ENCODE results near the gene ESR2. TPM values are rescaled to one million over a fixed set of nuclear protein-coding genes. Genes with fewer than 3 reads are reported as not detected.

Gene ESR2
- total RNA-seq, 1 experiment from 2014 or later, result 0.29 TPM

- DNase-seq (ENCODE audit: low read depth in 1 of 2, low spot score in 2 of 2), result no peak
- Histone ChIP-seq H3K4me3 (no peak overlapping the region), H3K9me3 (replicated peaks) (no peaks in the 10 kb centered on the region), H3K36me3 (peaks cover 4% of the 10 kb centered on the region; the same call in 1 of the 2 replicates), H3K4me1 (replicated peaks) (no peaks in the 10 kb centered on the region), H3K27me3 (replicated peaks) (no peaks in the 10 kb centered on the region), H3K27ac (no peak overlapping the region)
Measured at GRCh38 chr14:64114796-64115195, 179.4 kb downstream of the ESR2 start.

- Histone ChIP-seq H3K27me3 (replicated peaks) (no peaks in the 10 kb centered on the region), H3K27ac (no peak overlapping the region), H3K4me3 (no peak overlapping the region), H3K36me3 (no peaks in the 10 kb centered on the region), H3K9me3 (replicated peaks) (no peaks in the 10 kb centered on the region), H3K4me1 (replicated peaks) (no peaks in the 10 kb centered on the region)
- no peak for DNase-seq (ENCODE audit: low read depth in 1 of 2, low spot score in 2 of 2)
Measured at GRCh38 chr14:64114166-64114565, 180.0 kb downstream of the ESR2 start.

GRCh38 chr14:64112867-64113678 lies 181.1 kb downstream of the ESR2 start:
- Histone ChIP-seq H3K27ac (no peak overlapping the region), H3K27me3 (replicated peaks) (no peaks in the 10 kb centered on the region), H3K4me3 (no peak overlapping the region), H3K9me3 (replicated peaks) (no peaks in the 10 kb centered on the region), H3K4me1 (replicated peaks) (no peaks in the 10 kb centered on the region), H3K36me3 (no peaks in the 10 kb centered on the region)
- no peak for DNase-seq (ENCODE audit: low read depth in 1 of 2, low spot score in 2 of 2)

- Histone ChIP-seq H3K27ac (no peak overlapping the region), H3K36me3 (peaks cover 4% of the 10 kb centered on the region; the same call in 1 of the 2 replicates), H3K27me3 (replicated peaks) (no peaks in the 10 kb centered on the region), H3K9me3 (replicated peaks) (no peaks in the 10 kb centered on the region), H3K4me1 (replicated peaks) (no peaks in the 10 kb centered on the region), H3K4me3 (no peak overlapping the region)
- DNase-seq (ENCODE audit: low read depth in 1 of 2, low spot score in 2 of 2), result no peak
Measured at GRCh38 chr14:64110802-64111201, 183.4 kb downstream of the ESR2 start.

GRCh38 chr14:64109819-64110554 lies 184.2 kb downstream of the ESR2 start:
- no peak for DNase-seq (ENCODE audit: low read depth in 1 of 2, low spot score in 2 of 2)
- H3K9me3 ChIP-seq (replicated peaks), result no peaks in the 10 kb centered on the region
- H3K27ac ChIP-seq, result no peak overlapping the region
- no peaks in the 10 kb centered on the region for H3K4me1 ChIP-seq (replicated peaks)
- H3K27me3 ChIP-seq (replicated peaks), result no peaks in the 10 kb centered on the region
- peaks cover 4% of the 10 kb centered on the region; the same call in 1 of the 2 replicates for H3K36me3 ChIP-seq
- H3K4me3 ChIP-seq, result no peak overlapping the region

GRCh38 chr14:64107438-64107837 lies 186.7 kb downstream of the ESR2 start:
- no peak overlapping the region for H3K27ac ChIP-seq
- H3K9me3 ChIP-seq (replicated peaks), result no peaks in the 10 kb centered on the region
- no peaks in the 10 kb centered on the region for H3K27me3 ChIP-seq (replicated peaks)
- peaks cover 7% of the 10 kb centered on the region for H3K36me3 ChIP-seq
- H3K4me1 ChIP-seq (replicated peaks), result no peaks in the 10 kb centered on the region
- DNase-seq (ENCODE audit: low read depth in 1 of 2, low spot score in 2 of 2), result no peak
- no peak overlapping the region for H3K4me3 ChIP-seq

GRCh38 chr14:64098120-64098519 lies 196.1 kb downstream of the ESR2 start:
- H3K36me3 ChIP-seq, result peaks cover 3% of the 10 kb centered on the region; the same call in 1 of the 2 replicates
- no peak for DNase-seq (ENCODE audit: low read depth in 1 of 2, low spot score in 2 of 2)
- no peak overlapping the region for H3K27ac ChIP-seq
- no peak overlapping the region for H3K4me3 ChIP-seq
- H3K27me3 ChIP-seq (replicated peaks), result no peaks in the 10 kb centered on the region
- no peaks in the 10 kb centered on the region for H3K9me3 ChIP-seq (replicated peaks)
- 0 out of 2 replicates have a peak, but pooled peaks cover 3% of the 10 kb centered on the region for H3K4me1 ChIP-seq (replicated peaks)

GRCh38 chr14:64095620-64096019 lies 198.6 kb downstream of the ESR2 start:
- 0 out of 2 replicates have a peak, but pooled peaks cover 3% of the 10 kb centered on the region for H3K4me1 ChIP-seq (replicated peaks)
- DNase-seq (ENCODE audit: low read depth in 1 of 2, low spot score in 2 of 2), result peak in 1 of 2 experiments; percentile 7
- H3K36me3 ChIP-seq, result peaks cover 8% of the 10 kb centered on the region; the same call in 1 of the 2 replicates
- no peak overlapping the region for H3K4me3 ChIP-seq
- no peaks in the 10 kb centered on the region for H3K9me3 ChIP-seq (replicated peaks)
- H3K27me3 ChIP-seq (replicated peaks), result no peaks in the 10 kb centered on the region
- no peak overlapping the region for H3K27ac ChIP-seq

GRCh38 chr14:64092940-64093339 lies 201.2 kb downstream of the ESR2 start:
- H3K4me1 ChIP-seq (replicated peaks), result 0 out of 2 replicates have a peak, but pooled peaks cover 3% of the 10 kb centered on the region
- H3K27ac ChIP-seq, result no peak overlapping the region
- no peaks in the 10 kb centered on the region for H3K9me3 ChIP-seq (replicated peaks)
- H3K36me3 ChIP-seq, result peaks cover 8% of the 10 kb centered on the region; the same call in 1 of the 2 replicates
- no peaks in the 10 kb centered on the region for H3K27me3 ChIP-seq (replicated peaks)
- H3K4me3 ChIP-seq, result no peak overlapping the region
- no peak for DNase-seq (ENCODE audit: low read depth in 1 of 2, low spot score in 2 of 2)

GRCh38 chr14:64092338-64092737 lies 201.8 kb downstream of the ESR2 start:
- Histone ChIP-seq H3K4me3 (no peak overlapping the region), H3K27me3 (replicated peaks) (no peaks in the 10 kb centered on the region), H3K36me3 (peaks cover 8% of the 10 kb centered on the region; the same call in 1 of the 2 replicates), H3K4me1 (replicated peaks) (0 out of 2 replicates have a peak, but pooled peaks cover 3% of the 10 kb centered on the region), H3K9me3 (replicated peaks) (no peaks in the 10 kb centered on the region), H3K27ac (no peak overlapping the region)
- no peak for DNase-seq (ENCODE audit: low read depth in 1 of 2, low spot score in 2 of 2)

GRCh38 chr14:64091217-64091616 lies 203.0 kb downstream of the ESR2 start:
- Histone ChIP-seq H3K27me3 (replicated peaks) (no peaks in the 10 kb centered on the region), H3K9me3 (replicated peaks) (no peaks in the 10 kb centered on the region), H3K4me1 (replicated peaks) (0 out of 2 replicates have a peak, but pooled peaks cover 3% of the 10 kb centered on the region), H3K27ac (no peak overlapping the region), H3K4me3 (no peak overlapping the region), H3K36me3 (peaks cover 8% of the 10 kb centered on the region; the same call in 1 of the 2 replicates)
- no peak for DNase-seq (ENCODE audit: low read depth in 1 of 2, low spot score in 2 of 2)

- no peaks in the 10 kb centered on the region for H3K27me3 ChIP-seq (replicated peaks)
- H3K4me3 ChIP-seq, result no peak overlapping the region
- no peak for DNase-seq (ENCODE audit: low read depth in 1 of 2, low spot score in 2 of 2)
- H3K4me1 ChIP-seq (replicated peaks), result no peaks in the 10 kb centered on the region
- peaks cover 8% of the 10 kb centered on the region; the same call in 1 of the 2 replicates for H3K36me3 ChIP-seq
- H3K9me3 ChIP-seq (replicated peaks), result no peaks in the 10 kb centered on the region
- no peak overlapping the region for H3K27ac ChIP-seq
Measured at GRCh38 chr14:64089920-64090319, 204.3 kb downstream of the ESR2 start.

GRCh38 chr14:64088647-64088964 lies 205.6 kb downstream of the ESR2 start:
- H3K27ac ChIP-seq, result no peak overlapping the region
- H3K36me3 ChIP-seq, result peaks cover 13% of the 10 kb centered on the region; the same call in 1 of the 2 replicates
- no peaks in the 10 kb centered on the region for H3K9me3 ChIP-seq (replicated peaks)
- no peaks in the 10 kb centered on the region for H3K4me1 ChIP-seq (replicated peaks)
- no peaks in the 10 kb centered on the region for H3K27me3 ChIP-seq (replicated peaks)
- DNase-seq (ENCODE audit: low read depth in 1 of 2, low spot score in 2 of 2), result no peak
- no peak overlapping the region for H3K4me3 ChIP-seq

- no peaks in the 10 kb centered on the region for H3K9me3 ChIP-seq (replicated peaks)
- H3K4me1 ChIP-seq (replicated peaks), result peaks cover 5% of the 10 kb centered on the region
- no peak overlapping the region for H3K4me3 ChIP-seq
- H3K27ac ChIP-seq, result no peak overlapping the region
- peak in 1 of 2 experiments; percentile 7 for DNase-seq (ENCODE audit: low read depth in 1 of 2, low spot score in 2 of 2)
- H3K36me3 ChIP-seq, result peaks cover 16% of the 10 kb centered on the region; the same call in 1 of the 2 replicates
- H3K27me3 ChIP-seq (replicated peaks), result no peaks in the 10 kb centered on the region
Measured at GRCh38 chr14:64082837-64083236, 211.3 kb downstream of the ESR2 start.
